Psoas muscle (tissue), 8 donors: Measurements from ENCODE around the gene PPP1CB. TPM values are rescaled to one million over a fixed set of nuclear protein-coding genes. Genes with fewer than 3 reads are reported as not detected.

Source experiments
- ATAC-seq, 4 donors: fragments of 200-7000 bp; cut with Tn5 transposase; one replicate each; pipeline ENCODE4 v1.9.1; 2020; ENCODE audit warnings: moderate library complexity in 3 of 4, mild to moderate bottlenecking in 2 of 4
- DNase-seq, 2 donors: peaks; one replicate each; pipeline ENCODE4 v3.0.0-alpha.2; 2020
- H3K27ac ChIP-seq: fragments of 200-600 bp; one replicate; pipeline ENCODE4 v1.8.0; 2022
- H3K27me3 ChIP-seq, 3 donors: fragments of 200-600 bp in 1 of 3; one replicate each; pipeline versions ENCODE4 v1.6.1 to v1.8.0; 2013 to 2022; ENCODE audit warnings: low read length in 2 of 3, mild to moderate bottlenecking in 2 of 3, moderate library complexity in 1 of 3; ENCODE audit not compliant: insufficient read depth in 3 of 3
- H3K36me3 ChIP-seq, 2 donors: fragments of 200-600 bp in 1 of 2; one replicate each; pipeline versions ENCODE4 v1.6.1 to v1.8.0; 2013 to 2022; ENCODE audit warnings: low read depth in 1 of 2, mild to moderate bottlenecking in 1 of 2, moderate library complexity in 1 of 2; ENCODE audit not compliant: insufficient read depth in 1 of 2
- H3K4me1 ChIP-seq: fragments of 200-600 bp; one replicate; pipeline ENCODE4 v1.8.0; 2022
- H3K4me3 ChIP-seq: fragments of 200-600 bp; one replicate; pipeline ENCODE4 v1.8.0; 2022; ENCODE audit warnings: mild to moderate bottlenecking
- H3K9me3 ChIP-seq: fragments of 200-600 bp; one replicate; pipeline ENCODE4 v1.8.0; 2022
- WGBS, 3 donors: extraction: QIAGEN DNeasy Blood & Tissue Kit; methylation state at CpG; one replicate each; pipeline versions ENCODE4 v1.1.6 to v1.1.7; 2013; 5-methylcytosine and 5-hydroxymethylcytosine counted together
- intact Hi-C, 2 donors: fragments of 100-400 bp; cut with DNase I; formaldehyde crosslinking; loops; one replicate each; pipeline versions ENCODE4 v1.11.0 to v1.14.2; 2022
- polyA plus RNA-seq, 3 donors: library from polyadenylated mRNA; stranded (reverse); fragments of 200-250 nt; gene quantifications; one replicate each; pipeline ENCODE4 v1.2.3, GENCODE V29; 2013
- total RNA-seq, 4 donors: library from RNA; stranded (reverse); fragmentation: NEBNext Ultra II Directional in 2 of 4; extraction: Animal tissue kit (Norgen Biotek cat#: 25700) in 2 of 4; gene quantifications; one replicate each; pipeline versions ENCODE4 v1.2.1 to v1.2.4, GENCODE V29; 2021 to 2023
- TF ChIP-seq, protein P1 (sequence below): fragments of 200-600 bp; IDR thresholded peaks from one replicate; pipeline ENCODE4 v1.8.0; 2022; ENCODE audit warnings: antibody characterized with exemption
- donor health status: healthy with polysubstance abuse.
- donor health status: DM: no; HTN: no; CAD: no; lungs with moderate emphysema.
- donor health status: Bipolar disorder and iron deficiency.
- donor health status: healthy.
- donor health status: DM: yes; HTN: yes; CAD: no.
- donor health status: DM: no; HTN: no; CAD: no.
- donor health status: DM: no; HTN: no; CAD: no.
- donor health status: DM: yes; HTN: yes; CAD: no.

PPP1CB gene
- total and polyA plus RNA-seq, 7 donors = 191 to 628 (median 448) TPM

DNA sequence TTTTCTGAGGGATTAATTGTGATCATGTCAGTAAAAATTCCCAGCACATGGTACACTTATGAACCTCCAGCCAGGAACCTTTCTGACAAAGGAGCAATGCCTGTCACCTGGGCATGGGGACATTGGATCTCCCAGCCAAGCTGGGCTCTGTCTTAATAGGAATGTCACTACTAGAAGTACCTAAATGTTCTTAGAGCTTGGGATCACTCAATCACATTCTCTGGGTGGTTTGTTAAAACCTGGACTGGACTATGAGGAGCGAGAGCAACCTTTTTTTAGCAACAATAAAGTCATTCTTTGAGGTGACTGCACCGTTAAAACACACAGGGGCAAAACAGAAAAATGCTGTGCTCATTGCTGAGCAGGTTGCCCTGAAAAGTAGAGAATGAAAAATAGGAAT lies 6.4 kb upstream of the PPP1CB start:
- ATAC-seq (peak in 3 of 4 donors; percentile 56 to 78 (median 67)), DNase-seq (no peak)
- intact Hi-C loops = no loop called here
- Histone ChIP-seq H3K36me3 (no peaks in the 10 kb centered on the region), H3K4me3 (no peak overlapping the region), H3K4me1 (peaks cover 29% of the 10 kb centered on the region), H3K27me3 (no peaks in the 10 kb centered on the region), H3K9me3 (no peaks in the 10 kb centered on the region), H3K27ac (peak overlapping the region; percentile 44)
- 27 to 41% (median 30%) methylated on average over 2 of the region's 2 CpGs for WGBS, 3 donors
- TF ChIP-seq, protein P1, sequence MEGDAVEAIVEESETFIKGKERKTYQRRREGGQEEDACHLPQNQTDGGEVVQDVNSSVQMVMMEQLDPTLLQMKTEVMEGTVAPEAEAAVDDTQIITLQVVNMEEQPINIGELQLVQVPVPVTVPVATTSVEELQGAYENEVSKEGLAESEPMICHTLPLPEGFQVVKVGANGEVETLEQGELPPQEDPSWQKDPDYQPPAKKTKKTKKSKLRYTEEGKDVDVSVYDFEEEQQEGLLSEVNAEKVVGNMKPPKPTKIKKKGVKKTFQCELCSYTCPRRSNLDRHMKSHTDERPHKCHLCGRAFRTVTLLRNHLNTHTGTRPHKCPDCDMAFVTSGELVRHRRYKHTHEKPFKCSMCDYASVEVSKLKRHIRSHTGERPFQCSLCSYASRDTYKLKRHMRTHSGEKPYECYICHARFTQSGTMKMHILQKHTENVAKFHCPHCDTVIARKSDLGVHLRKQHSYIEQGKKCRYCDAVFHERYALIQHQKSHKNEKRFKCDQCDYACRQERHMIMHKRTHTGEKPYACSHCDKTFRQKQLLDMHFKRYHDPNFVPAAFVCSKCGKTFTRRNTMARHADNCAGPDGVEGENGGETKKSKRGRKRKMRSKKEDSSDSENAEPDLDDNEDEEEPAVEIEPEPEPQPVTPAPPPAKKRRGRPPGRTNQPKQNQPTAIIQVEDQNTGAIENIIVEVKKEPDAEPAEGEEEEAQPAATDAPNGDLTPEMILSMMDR = no peak

DNA sequence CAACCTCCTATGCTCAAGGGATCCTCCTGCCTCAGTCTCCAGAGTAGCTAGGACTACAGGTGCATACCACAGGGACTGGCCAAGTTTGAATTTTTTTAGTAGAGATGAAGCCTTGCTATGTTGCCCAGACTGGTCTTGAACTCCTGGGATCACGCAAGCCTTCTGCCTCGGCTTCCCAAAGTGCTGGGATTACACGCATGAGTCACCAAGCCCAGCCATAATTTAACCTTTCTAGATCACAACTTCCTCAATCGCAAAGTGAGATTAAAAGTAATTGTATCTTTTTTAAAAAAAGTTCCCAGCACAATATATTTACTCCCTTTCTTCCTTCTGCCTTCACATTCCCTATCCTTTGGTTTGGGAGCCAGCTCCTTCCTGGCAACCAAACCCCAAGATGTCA lies 5.8 kb upstream of the PPP1CB start:
- Histone ChIP-seq H3K36me3 (no peaks in the 10 kb centered on the region), H3K27me3 (no peaks in the 10 kb centered on the region), H3K4me1 (peaks cover 35% of the 10 kb centered on the region), H3K27ac (no peak overlapping the region), H3K4me3 (no peak overlapping the region), H3K9me3 (no peaks in the 10 kb centered on the region)
- no peak for ATAC-seq
- intact Hi-C loops = no loop called here
- TF ChIP-seq, protein P1 = no peak
- no peak for DNase-seq
- WGBS, 3 donors = 76 to 84% (median 77%) methylated on average over 4 of the region's 4 CpGs

DNA sequence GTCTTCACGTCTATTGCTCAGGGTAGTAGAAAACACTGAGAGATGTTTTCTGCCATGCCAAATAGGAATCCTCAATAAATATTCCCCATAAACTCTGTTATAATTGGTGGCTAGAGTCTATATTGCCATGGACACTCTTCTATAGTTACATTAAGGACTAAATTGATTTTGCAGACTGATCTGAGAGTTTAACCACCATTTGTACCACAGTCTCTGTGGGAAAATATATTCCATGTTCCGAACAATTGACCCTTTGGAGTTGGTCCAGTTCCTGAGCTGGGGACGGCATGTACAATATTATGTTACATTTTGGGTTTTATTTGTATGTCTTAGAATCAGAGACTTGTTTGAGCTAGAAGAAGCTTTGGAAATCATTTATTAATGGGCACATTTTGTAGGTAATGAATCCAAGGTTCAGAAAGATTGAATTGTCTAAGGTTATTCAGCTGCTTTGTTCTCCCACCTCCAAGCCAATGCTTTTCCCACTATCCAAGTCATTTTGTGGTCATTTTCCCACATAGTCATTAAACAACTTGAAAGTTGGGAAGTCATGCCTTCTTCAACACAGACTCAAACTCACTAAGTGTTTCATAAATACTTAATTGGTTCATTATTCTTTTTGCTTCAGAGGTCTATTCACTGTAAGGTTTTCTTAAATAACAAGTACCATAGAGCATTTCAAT lies 5.1 kb upstream of the PPP1CB start:
- intact Hi-C loops = no loop called here
- Histone ChIP-seq H3K27ac (peak overlapping the region; percentile 41), H3K4me3 (no peak overlapping the region), H3K27me3 (no peaks in the 10 kb centered on the region), H3K9me3 (no peaks in the 10 kb centered on the region), H3K36me3 (no peaks in the 10 kb centered on the region), H3K4me1 (peaks cover 38% of the 10 kb centered on the region)
- WGBS, 3 donors = 17 to 37% (median 19%) methylated on average over 3 of the region's 3 CpGs
- no peak for DNase-seq
- ATAC-seq = no peak
- TF ChIP-seq, protein P1 = no peak

DNA sequence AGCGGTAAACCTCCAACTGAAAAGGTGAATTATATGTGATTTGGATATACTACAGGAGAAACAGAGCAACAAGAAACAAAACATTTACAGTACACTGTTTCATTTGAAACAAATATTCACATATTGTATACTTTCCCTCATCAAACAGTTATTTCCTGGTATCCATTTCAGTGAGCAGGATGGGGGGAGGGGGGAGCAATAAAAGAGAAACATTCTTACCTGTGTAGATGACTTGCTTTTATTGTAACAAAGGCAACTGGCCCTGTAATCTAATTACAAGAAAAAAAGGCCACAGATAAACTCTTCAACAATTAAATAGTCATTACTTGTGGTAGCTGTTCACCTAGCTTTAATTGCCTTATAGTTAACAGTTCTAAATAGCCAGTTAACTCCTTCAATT lies 3.9 kb upstream of the PPP1CB start:
- Histone ChIP-seq H3K4me3 (no peak overlapping the region), H3K27ac (peak overlapping the region; percentile 33), H3K36me3 (no peaks in the 10 kb centered on the region), H3K27me3 (no peaks in the 10 kb centered on the region), H3K9me3 (no peaks in the 10 kb centered on the region), H3K4me1 (peaks cover 38% of the 10 kb centered on the region)
- TF ChIP-seq, protein P1 = no peak
- intact Hi-C loops = no loop called here
- whole genome bisulfite sequencing, 3 donors = 94 to 100% (median 98%) methylated on average over 1 of the region's 1 CpG
- ATAC-seq (no peak), DNase-seq (no peak)

DNA sequence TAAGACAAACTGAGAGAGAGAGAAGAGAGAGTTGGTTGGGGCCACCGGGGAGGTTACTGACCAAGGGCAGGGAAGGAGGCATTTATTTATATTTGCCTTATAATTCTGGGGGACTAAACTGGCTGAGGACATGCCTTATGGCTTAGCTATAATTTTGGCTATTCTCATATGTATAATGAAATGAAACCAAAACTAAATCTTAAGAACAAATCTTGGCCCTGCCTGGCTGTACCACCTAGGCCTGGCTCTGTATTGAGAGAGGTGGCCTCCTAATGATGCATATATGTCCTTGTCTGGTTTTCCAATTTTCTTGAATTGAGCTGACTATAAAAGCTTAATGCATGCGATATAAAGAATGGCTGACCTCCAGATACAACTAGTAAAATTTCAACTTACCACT lies 3.5 kb upstream of the PPP1CB start:
- Histone ChIP-seq H3K36me3 (no peaks in the 10 kb centered on the region), H3K27me3 (no peaks in the 10 kb centered on the region), H3K27ac (peak overlapping the region; percentile 7), H3K9me3 (no peaks in the 10 kb centered on the region), H3K4me3 (no peak overlapping the region), H3K4me1 (peaks cover 38% of the 10 kb centered on the region)
- 89 to 95% (median 93%) methylated on average over 2 of the region's 2 CpGs for WGBS, 3 donors
- intact Hi-C loops = no loop called here
- TF ChIP-seq, protein P1 = no peak
- ATAC-seq = no peak
- no peak for DNase-seq
